SIG-M5 treated with dmso at 0.1 percent for 504 hours (cell line): ENCODE data around the gene KIFC3.
"Not testable (repeated sequence)": the region's sequence is repeated elsewhere in the genome, so short reads cannot be mapped to it uniquely, and the experiment has no call there.

Experiments
- DNase-seq: peaks from one replicate; lab custom pipeline; 2025; ENCODE audit not compliant: unreplicated experiment; lab: John Stamatoyannopoulos, UW

Gene KIFC3

GRCh38 chr16:57804111-57804837 is 2.0 kb upstream of the KIFC3 start:
- DNase-seq, result no peak

DNA sequence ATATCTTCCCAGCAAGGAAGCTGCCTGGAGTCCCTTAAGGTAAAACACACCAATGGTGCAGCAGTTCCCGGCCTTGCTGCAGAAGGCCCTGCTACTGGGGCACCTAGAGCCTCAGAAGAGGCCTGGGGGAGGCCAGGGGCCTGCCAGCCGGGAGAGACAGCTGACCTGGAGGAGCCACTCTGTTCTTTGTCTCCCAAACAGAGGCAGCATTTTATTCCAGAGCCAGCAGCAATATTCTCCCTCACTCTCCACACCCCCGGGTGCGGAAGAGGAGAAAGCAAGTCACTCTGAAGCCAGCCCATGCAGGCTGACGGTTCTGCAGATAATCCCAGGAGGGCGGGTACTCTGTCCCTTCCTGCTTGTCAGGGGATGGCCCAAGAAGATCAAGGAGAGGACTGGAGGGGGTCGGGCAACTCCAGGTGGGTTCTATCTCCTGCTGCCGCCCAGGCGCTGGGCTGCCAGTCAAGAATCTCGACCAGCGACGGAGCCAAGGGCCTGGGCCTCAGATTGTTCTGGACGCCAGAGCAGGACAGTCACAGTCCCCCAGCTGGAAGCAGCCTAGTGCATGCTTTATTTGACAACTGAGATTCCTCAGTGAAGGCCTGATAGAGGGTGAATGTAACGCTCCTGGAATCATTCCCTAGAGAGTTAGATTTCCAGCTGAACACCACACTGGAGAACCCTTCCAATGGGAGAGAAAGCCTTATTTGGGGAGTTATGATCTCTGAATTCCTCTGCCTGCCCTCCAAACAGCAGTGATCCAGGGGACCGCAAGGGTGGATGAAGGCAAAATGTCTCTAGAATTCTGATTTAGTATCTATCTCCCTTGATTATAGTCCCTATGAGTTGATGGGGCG is 1.1 kb upstream of the KIFC3 start:
- DNase-seq, result no peak

DNA sequence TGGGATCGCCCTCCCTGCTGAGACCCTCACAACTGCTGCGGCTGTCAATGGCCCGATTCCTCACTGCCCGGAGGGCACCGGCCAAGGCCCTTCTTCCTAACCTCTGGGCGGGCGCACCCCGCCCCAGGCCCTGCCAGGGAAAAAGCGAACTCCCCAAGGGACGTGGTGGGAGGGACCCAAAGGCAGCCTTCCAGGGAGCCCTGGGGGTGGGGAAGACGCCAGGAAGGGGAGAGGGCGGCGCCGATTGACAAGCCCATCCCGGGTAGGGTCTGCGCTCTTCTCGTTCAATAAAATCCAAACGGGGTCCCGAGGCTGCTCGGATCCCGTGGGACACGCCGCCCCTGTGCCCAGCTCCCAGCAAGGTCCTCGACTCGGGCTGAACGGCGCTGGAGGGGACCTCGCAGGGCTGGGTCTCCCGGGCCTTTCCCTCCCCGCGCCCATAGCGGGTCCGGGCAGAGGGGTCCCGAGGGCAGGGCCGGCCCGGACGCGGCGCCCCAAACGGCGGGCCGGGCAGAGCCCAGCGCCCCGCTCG is 416 bp downstream of the KIFC3 start:
- DNase-seq, result no peak

DNA sequence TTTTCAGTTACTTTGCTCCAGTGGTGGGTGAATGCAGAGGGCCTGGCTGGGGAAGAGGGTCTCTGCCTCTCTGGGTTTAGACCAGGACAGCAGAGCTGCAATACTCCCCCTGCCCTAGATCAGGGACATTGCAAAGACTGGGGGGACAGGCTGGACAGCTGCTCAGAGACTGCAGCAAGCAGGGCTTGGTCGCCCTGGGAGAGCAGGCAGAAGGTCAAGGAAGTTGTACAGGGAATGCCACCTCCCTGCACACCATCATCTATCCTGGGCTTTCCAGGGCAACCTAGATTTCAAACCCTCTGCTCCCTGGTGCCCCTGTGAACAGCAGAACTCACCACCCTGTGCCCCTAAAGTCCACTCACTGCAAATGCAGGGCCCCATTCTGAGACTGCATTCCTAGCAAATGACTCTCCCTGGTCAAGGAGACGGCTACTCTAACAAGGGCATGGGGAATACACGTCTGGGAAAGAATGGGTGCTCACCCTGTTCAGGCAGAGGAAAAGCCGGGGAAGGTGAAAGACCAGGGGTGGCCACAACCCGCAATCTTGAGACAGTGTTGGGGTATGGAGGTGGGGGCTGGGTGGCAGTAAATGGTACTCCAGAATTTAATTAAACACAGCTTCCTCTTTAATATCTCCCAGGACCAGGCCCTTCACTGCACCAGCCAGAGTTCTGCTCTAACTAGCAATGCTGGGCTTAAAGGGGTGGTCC is 1.0 kb downstream of the KIFC3 start:
- DNase-seq, result no peak

- no peak for DNase-seq
Measured at GRCh38 chr16:57800200-57801097, 1.8 kb downstream of the KIFC3 start.

DNA sequence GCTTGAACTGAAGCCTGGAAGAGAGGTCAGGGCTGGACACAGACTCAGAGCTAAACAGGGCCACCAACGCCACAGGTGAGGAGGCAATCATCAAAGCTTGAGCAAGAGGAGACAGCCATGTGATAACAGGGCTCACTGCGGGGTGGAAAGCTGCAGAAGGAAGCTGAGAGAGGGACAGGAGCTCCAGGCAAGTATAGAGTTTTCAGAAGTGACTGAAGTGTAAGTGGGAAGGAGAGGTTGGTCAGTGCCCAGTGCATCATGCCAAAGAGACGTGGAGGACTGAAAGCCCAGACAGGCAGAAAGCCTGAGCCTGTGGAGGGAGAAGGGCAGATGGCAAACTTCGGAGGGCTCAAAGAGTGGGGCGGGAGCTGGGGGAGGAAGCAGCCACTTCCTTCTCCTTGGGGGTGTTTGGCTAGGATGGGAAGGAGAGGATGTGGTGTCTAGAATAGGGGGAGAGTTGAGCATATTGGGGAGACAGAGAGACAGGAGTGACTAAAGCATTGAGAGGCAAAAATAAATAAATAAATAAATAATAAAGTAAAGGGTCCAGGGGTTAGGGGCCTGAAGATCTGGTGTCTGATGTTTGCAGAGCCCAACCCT is 2.6 kb downstream of the KIFC3 start:
- DNase-seq, result no peak

GRCh38 chr16:57798953-57799599 is 3.2 kb downstream of the KIFC3 start:
- no peak for DNase-seq

DNA sequence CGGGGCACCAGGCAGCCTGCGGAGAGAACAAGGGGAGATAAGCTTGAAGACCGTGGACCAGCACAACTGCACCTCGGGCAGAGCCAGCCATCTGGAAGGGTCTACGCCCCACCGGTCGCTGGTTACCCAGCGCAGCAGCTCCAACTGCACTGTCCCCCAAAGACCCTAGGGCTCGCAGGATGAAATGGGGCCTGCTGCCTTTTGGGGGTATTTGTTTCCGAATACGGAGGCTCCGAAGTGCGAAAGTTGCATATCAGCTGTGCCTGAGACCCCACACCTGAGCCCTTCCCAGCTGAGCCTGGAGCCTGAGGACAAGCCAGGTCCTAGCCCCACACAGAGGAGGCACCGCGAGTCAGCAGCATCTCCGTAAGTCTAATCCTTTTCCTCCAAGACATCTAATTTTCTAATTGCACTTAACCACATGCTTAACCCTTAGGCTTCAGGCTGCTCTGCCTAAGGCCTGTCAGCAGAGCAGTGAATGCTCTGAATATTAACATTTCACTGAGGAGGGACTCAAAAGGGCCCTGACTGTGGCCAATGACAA is 4.0 kb downstream of the KIFC3 start:
- no peak for DNase-seq

- DNase-seq, result no peak
Measured at GRCh38 chr16:57797526-57798266, 4.6 kb downstream of the KIFC3 start.

DNA sequence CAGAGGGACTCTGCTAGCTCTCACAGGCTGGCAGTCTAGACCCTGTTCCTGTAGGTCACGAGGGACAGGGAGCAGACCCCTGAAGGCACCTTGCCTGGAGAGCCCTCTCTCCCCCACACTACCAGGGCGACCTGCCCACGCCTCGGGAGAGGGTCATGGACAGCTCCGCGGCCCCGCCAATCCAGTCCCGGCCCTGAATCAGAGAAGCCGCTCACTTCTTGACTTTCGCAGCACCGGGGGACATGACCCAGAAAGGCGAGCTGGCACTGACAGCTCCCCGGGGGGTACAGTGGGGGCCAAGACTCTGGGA is 5.1 kb downstream of the KIFC3 start:
- no peak for DNase-seq

DNA sequence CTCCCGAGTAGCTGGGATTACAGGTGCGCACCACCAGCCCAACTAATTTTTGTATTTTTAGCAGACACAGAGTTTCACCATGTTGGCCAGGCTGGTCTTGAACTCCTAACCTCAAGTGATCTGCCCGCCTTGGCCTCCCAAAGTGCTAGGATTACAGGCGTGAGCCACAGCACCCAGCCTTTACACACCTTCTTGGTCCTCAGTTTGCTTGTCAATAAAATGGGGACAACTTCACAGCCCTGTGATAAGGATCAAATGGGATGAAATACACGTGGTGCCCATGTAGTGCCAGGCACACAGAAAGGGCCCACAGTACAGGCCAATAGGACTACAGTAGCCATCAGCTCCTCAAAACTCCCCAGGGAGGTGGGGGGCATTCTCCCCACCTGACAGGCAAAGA is 6.3 kb downstream of the KIFC3 start:
- DNase-seq, result not testable (repeated sequence)

DNA sequence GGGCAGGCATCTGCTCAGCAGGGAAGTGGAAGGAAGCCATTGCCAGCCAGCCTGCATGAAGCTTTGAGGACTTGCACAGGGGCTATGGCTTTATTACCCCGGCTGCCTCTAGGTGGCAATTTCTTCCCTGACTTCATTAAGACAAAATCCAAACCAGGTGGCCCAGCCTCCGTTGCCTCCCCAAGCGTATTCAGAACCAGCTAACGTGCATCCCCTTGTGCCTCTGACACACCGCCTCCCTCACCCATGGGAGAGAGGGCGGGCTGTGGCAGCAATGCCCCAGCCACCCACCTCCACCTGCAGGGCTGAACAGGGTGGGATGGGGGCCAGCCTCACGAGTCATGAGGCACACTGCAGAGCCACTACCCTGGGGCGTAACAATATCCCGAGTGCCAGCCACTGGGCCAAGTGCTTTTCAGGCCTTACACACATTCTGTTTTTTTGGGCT is 6.8 kb downstream of the KIFC3 start:
- DNase-seq, result peak; percentile 19

GRCh38 chr16:57794849-57795430 is 7.4 kb downstream of the KIFC3 start:
- no peak for DNase-seq

DNA sequence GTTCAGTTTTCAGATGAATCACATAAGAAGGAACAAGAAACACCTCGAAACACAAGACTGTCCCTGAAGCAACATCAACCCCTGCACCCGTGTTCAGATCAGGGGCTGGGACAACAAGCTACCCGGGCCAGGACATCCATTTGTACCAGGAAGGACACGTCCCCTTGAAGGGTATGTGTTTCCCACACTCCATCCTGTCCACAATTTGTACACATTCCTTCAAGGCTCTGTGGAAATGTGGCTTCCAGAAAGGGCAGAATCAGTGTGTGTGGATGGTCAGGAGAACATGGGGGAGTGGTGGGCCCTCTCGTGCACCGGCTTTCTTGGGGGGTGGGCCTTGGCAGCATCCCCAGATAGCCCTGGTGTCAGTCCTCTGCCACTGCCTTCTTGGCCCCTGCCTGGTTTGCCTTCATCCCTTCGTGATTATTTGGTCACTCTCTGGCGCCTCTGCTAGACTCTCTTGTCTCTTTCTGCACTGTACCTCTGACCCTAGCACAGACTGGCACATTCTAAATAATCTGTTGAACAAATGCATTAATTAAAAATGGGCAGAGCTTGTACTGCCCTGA is 10.3 kb downstream of the KIFC3 start:
- DNase-seq, result no peak

DNA sequence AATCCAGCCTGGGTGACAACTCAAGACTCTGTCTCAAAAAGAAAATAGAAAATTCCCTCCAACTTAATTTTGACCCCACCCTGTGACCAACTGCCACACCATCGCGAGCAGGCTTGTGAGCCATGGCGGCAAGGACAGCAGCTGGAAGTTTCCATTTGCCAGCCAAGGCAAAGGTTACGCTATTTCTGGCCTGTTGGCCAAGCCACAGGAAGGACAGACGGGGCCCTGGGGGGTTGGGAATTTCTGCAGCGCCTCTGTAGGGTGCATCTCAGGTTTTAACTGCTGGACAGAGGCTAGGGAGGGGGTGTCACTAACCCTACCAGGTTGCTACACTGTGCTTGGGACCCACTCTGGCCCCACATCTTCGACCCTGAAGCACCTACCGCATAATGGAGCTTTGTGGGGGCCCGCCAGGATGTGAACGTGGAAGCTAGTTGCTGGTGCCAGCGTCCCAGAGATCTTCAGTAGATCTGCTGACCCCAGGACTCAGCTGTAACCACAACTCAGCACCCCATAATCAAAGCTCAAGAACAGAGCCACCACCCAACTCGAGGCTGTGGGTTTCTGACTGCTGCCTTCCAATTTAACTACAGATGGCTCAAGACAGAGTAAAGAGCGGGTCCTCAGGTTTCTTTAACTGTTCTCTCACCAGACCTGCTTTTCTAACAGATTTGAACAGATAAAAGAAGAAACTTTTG is 10.9 kb downstream of the KIFC3 start:
- DNase-seq, result no peak

- no peak for DNase-seq
Measured at GRCh38 chr16:57788951-57789350, 13.3 kb downstream of the KIFC3 start.

GRCh38 chr16:57788252-57788841 is 13.9 kb downstream of the KIFC3 start:
- DNase-seq, result no peak
